NCI-H345 treated with DMSO at 0.1 percent for 48 hours (cell line): Measurements from ENCODE around the gene MAP2K7.
"Not testable (repeated sequence)": the region's sequence is repeated elsewhere in the genome, so short reads cannot be mapped to it uniquely, and the experiment has no call there.

ENCODE experiments used
- DNase-seq: peaks from one replicate; lab custom pipeline; 2025; ENCODE audit not compliant: unreplicated experiment; lab: John Stamatoyannopoulos, UW

MAP2K7 gene

DNA sequence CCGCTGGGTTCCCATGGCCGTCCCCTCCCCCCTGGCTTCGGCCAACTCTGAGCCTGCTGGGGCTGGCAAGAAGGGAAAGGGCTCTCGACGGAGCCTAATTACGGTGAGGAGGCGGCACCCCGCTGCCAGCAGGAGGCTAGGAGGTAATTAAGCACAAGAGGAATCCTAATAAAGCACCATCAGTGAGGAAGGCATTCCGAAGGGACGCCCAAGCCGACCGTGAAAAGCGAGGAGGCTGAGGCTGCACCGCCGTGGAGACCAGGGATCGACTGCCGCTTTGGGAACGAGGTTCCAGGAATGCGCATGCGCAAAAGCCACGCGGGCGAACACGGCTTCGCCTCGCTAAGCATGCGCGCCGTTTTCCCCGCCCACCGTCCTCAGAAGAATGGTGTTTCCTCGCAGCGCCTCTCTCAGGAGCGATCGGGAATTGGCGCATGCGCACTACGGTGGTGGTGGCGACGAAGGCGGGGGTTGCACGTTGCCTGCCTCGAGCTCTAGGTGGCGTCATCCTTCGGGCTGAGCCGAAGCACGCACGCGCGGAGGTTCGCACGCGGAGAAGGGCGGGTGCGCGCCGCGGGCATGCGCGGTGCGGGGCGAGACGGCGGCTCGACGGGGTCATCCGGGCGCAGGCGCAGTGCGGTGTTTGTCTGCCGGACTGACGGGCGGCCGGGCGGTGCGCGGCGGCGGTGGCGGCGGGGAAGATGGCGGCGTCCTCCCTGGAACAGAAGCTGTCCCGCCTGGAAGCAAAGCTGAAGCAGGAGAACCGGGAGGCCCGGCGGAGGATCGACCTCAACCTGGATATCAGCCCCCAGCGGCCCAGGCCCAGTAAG, at the start of gene MAP2K7:
Gene MAP2K7 (plus strand): TSS at position 634 of the 830 bp plus-strand sequence. CDS start 68 bp downstream, at position 702.
- peak; percentile 98 for DNase-seq

DNA sequence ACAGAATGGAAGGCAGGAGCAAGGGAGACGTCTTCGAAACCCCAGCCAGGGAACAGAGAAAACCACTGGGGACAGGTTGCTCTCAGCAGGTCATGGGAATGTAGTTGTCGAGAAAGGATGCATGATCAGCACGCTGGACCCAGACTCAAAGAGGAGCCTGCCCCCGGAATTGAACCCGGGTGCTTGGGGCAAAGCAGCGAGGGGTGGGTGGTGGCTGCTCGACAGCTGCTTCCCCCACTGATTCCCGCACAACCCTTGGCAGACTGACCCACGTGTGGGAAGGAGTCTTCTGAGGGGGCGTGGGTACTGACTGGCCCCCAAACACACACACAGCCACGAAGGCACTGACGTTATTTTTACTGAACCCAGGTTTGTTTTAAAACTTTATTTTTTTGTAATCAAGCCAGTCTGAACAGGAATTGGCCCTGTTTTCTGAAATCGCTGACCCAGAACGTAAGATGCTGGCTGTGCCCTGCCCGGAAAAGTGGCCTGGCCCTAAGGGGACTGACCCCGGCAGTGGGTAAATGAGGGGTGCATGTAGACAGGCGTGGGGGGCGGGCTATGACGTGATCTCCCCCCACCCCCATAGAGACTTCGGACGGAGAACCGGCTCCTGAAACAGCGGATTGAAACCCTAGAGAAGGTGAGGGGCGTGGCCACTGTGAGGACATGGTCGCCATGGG, 48.1 kb upstream of the MAP2K7 start:
- DNase-seq = no peak

- DNase-seq = no peak
Observed at GRCh38 chr19:7856109-7856591, 47.5 kb upstream of the MAP2K7 start.

- no peak for DNase-seq
Observed at GRCh38 chr19:7856679-7857663, 46.7 kb upstream of the MAP2K7 start.

DNA sequence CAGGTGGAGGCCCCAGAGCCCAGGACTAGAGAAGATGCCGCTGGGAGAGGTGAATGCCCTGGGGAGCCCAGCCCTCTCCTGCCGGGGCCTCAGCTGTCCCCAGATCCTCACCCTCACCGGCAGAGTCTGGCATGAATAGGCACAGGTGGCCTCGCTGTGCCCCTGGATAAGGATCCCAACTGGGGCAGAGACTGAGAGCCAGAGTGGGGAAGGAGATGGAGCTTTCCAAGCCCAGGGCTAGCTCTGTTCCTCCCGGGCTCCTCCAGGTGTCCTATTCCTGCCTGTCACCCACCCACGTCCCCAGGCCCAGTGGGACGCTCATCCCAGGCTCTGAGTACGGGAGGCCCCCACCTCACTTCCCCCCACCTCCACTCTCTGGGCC, 46.0 kb upstream of the MAP2K7 start:
- DNase-seq = no peak

DNA sequence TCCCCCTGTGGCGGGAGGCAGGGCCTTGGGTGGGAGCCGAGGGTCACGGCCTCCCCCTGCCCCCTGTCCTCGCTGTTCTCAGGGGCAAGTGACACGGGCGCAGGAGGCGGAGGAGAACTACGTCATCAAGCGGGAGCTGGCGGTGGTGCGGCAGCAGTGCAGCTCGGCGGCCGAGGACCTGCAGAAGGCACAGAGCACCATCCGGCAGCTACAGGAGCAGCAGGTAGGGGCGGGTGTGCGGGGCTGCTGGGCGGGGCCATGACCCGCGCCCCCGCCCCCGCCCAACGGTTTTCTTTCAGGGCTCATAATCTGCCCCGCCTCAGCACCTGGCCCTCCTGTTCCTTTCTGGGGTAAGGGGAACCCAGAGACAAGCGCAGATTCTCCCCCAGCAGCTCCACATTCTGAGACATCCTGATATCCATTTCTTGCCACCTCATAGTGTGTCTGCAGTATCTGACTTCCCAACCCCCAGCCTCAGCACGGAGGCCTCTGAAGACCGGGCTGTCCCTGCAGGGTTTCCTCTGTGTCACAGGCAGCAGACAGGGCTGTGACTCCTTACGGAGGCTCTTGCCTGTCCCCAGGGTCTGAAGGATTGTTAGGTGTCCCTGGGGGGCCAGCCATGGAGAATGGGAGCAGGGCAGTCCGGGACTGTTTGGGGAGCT, 45.4 kb upstream of the MAP2K7 start:
- no peak for DNase-seq

DNA sequence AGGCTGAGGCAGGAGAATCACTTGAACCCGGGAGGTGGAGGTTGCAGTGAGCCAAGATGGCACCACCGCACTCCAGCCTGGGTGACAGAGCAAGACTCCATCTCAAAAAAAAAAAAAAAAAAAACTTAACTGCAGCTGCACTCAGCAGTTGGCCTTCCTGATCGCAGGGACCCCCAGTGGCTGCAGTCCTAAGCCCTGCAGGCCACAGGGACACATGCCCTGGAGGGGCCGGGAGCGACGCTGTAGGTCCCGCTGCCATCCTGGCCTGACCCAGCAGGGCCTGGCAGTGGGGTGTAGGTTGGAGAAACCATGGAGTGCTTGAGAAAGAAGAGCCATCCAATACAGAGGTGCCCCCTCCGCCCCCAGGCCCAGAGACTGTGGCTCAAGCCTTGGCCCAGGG, 44.6 kb upstream of the MAP2K7 start:
- DNase-seq = not testable (repeated sequence)

- no peak for DNase-seq
Observed at GRCh38 chr19:7859831-7860713, 43.6 kb upstream of the MAP2K7 start.

GRCh38 chr19:7860714-7861618, 42.7 kb upstream of the MAP2K7 start:
- no peak for DNase-seq

- no peak for DNase-seq
Observed at GRCh38 chr19:7861619-7862412, 41.9 kb upstream of the MAP2K7 start.

DNA sequence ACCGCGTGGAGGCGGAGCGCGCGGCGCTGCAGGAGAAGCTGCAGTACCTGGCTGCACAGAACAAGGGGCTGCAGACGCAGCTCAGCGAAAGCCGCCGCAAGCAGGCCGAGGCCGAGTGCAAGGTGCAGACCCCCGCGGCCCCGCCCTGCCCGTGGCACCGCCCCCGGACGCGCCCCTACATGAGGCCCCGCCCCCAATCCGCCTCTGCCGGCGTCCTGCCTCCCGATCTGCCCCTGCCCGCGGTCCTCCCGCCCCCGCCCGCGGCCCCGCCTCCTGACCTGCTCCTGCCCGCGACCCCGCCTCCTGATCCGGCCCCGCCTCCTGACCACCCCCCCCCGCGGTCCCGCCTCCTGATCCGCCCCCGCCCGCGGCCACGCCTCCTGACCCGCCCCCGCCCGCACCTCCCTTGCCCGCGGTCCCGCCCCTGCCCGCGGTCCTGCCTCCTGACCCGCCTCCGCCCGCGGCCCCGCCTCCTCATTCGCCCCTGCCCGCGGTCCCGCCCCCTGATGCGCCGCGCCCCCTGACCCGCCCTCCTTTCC, 41.2 kb upstream of the MAP2K7 start:
- no peak for DNase-seq

GRCh38 chr19:7863157-7863970, 40.3 kb upstream of the MAP2K7 start:
- DNase-seq = no peak

DNA sequence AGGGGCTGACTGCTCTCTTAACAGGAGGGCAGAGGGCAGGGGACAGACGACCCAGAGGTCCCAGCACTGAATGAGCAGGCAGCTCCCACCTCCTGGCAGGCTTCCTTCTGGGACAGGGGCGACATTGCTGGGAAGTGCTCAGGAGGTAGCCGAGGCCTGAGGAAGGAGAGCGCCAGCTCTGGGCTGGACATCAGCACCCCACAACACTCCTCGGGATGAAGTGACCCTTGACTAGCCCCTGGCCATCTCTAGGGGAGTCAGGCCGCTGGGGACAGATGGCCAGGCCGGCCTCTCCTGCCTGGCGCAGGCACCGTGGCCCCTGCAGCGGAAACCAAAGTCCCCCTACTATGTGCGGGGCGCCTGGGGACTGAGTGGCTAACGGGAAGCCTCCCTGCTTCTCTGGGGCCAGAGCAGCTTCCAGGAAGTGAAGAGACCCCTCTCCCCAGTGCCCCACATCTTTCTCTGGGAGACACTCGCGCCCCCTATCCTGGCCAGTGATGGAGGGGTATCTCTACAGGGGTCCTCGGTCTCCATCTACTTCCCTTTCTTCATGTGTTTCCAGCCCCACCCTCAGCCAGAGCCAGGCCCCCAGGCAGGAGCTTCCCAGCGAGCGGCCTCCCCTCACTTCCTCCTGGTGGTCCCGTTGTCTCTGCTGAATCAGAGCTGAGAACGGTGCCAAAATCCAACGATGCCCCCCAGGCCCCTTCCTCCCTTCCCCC, 39.5 kb upstream of the MAP2K7 start:
- no peak for DNase-seq

- no peak for DNase-seq
Observed at GRCh38 chr19:7864690-7865074, 39.0 kb upstream of the MAP2K7 start.

DNA sequence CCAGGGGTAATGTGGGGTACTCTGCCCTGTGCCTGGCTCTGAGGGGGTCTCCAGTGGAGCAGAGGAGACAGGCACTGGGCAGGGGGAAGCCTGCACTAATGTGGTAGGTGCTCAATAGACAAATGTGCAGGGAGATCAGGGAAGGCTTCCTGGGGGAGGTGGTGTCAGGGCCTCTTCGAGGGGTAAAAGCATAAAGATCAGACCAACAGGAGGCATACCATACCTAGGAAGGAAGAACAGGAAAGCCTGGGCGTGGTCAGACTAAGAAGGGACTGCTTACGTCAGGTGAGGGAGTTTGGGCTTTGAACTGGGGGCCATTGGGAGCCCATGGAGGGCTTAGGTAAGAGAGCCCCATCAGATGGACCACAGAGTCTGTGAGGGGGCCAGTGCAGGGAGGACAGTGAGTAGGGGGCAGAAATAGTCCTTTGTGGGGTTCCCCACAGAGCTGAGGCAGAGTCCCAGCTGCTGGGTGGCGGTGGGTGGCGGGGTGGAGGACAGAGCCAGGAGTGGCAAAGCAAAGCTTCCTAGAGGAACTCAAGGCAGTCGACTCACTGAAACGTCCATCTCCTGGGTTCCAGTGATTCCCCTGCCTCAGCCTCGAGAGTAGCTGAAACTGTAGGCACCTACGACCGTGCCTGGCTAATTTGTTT, 38.3 kb upstream of the MAP2K7 start:
- no peak for DNase-seq
